CMK (cell line): ENCODE data around the gene EXOSC6.
"Not testable (repeated sequence)": the region's sequence is repeated elsewhere in the genome, so short reads cannot be mapped to it uniquely, and the experiment has no call there.

Source experiments
- DNase-seq: peaks from one replicate; pipeline ENCODE4 v3.0.0-alpha.2; 2010; ENCODE audit warnings: low read depth

The EXOSC6 gene

GRCh38 chr16:70198666-70199065 is 53.1 kb downstream of the EXOSC6 start:
- DNase-seq, result not testable (repeated sequence)

- not testable (repeated sequence) for DNase-seq
Observed at GRCh38 chr16:70198230-70198629, 53.5 kb downstream of the EXOSC6 start.

- not testable (repeated sequence) for DNase-seq
Observed at GRCh38 chr16:70197611-70198010, 54.1 kb downstream of the EXOSC6 start.
